ENCODE data around the gene MYCBP.

GRCh38 chr1:38832370-38832734, 40.8 kb downstream of the MYCBP start:
- TF ChIP-seq EZH2phosphoT487 (IDR thresholded peaks at IDR 0.05; ENCODE audit: insufficient read depth, low read depth) (no peak), EZH2 (IDR thresholded peaks at IDR 0.05; ENCODE audit: insufficient read depth, poor library complexity, severe bottlenecking) (no peak)
